Measurements from ENCODE around the gene ST6GALNAC3. TPM values are rescaled to one million over a fixed set of nuclear protein-coding genes. Genes with fewer than 3 reads are reported as not detected.
"Not testable (repeated sequence)": the region's sequence is repeated elsewhere in the genome, so short reads cannot be mapped to it uniquely, and the experiment has no call there.

The ST6GALNAC3 gene
- total RNA-seq, 1 experiment from 2014 or later, result 0.03 TPM

DNA sequence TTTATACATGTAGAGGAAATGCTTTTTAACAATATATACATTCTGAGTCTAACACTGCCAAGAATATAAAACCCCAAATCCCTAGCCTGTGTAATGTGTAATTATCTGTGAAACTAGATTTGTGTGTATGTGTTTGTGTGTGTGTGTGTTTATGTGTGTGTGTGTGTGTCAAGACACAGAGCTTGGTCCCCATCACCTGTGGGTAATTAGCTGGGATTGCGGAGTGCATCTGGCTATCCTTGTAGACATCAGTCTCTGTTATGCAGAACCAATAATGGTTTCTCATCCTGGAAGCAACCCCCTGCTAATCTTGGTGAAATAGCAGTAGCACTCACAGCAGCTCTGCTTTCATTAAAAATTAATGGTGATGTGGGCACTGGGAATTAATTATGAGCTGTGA is 26.3 kb upstream of the ST6GALNAC3 start:
- H3K4me1 ChIP-seq (ENCODE audit: control insufficient read depth, insufficient read depth, low read length), result no peaks in the 10 kb centered on the region
- ATAC-seq, result no peak
- no peak overlapping the region for H3K27ac ChIP-seq (ENCODE audit: low read length)

DNA sequence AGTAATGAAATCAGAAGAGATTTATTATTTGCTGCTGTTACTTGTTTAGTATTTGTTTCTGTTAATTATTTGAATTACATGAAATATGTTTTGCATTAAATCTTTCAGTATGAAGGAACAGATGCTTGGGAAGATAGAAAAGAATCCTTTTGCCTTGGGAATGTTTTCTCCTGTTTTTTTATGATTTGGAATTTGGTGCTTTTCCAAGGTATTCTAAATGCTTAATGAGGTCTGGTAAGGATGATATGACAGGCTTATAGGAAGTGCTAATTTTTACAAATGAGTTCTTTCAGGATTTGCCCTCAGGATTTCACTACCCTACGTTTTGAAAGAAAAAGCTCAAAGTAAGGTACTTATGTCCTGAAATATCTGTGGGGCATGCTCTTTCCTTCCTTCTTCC is 25.6 kb upstream of the ST6GALNAC3 start:
- BruUV-seq (replicated peaks), result no TSS peak
- no peaks in the 10 kb centered on the region for H3K36me3 ChIP-seq (ENCODE audit: control insufficient read depth, insufficient read depth, low read length)
- H3K4me3 ChIP-seq (ENCODE audit: low read depth in 2 of 2, low read length in 2 of 2), result no peak overlapping the region
- DNase-seq (ENCODE audit: low read depth, low spot score), result no peak
- no peak for ATAC-seq
- H3K4me1 ChIP-seq (ENCODE audit: control insufficient read depth, insufficient read depth, low read length), result no peaks in the 10 kb centered on the region
- no peaks in the 10 kb centered on the region; the same call in 1 of the 2 replicates for H3K27me3 ChIP-seq (ENCODE audit: control insufficient read depth, insufficient read depth, low read length)
- intact Hi-C loops (cut with micrococcal nuclease; ENCODE audit: unreplicated experiment), result no loop called here
- TF ChIP-seq, protein P1, sequence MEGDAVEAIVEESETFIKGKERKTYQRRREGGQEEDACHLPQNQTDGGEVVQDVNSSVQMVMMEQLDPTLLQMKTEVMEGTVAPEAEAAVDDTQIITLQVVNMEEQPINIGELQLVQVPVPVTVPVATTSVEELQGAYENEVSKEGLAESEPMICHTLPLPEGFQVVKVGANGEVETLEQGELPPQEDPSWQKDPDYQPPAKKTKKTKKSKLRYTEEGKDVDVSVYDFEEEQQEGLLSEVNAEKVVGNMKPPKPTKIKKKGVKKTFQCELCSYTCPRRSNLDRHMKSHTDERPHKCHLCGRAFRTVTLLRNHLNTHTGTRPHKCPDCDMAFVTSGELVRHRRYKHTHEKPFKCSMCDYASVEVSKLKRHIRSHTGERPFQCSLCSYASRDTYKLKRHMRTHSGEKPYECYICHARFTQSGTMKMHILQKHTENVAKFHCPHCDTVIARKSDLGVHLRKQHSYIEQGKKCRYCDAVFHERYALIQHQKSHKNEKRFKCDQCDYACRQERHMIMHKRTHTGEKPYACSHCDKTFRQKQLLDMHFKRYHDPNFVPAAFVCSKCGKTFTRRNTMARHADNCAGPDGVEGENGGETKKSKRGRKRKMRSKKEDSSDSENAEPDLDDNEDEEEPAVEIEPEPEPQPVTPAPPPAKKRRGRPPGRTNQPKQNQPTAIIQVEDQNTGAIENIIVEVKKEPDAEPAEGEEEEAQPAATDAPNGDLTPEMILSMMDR (IDR thresholded peaks at IDR 0.05), result no peak
- no peak overlapping the region for H3K27ac ChIP-seq (ENCODE audit: low read length)
- in situ Hi-C loops (cut with HindIII; ENCODE audit: low pct_unique_long_range_greater_than_20kb, low sequenced_read_pairs), result no loop called here
- ChIA-PET POLR2A (no interaction called here), CTCF (no interaction called here)
- H3K9me3 ChIP-seq (ENCODE audit: control insufficient read depth, insufficient read depth, low read depth, low read length), result no peaks in the 10 kb centered on the region

More for the DNA sequence above, 26.3 kb upstream of the ST6GALNAC3 start:
- no peak for DNase-seq (ENCODE audit: low read depth, low spot score)
- BruUV-seq (replicated peaks), result no TSS peak
- Histone ChIP-seq H3K4me3 (ENCODE audit: low read depth in 2 of 2, low read length in 2 of 2) (no peak overlapping the region), H3K36me3 (ENCODE audit: control insufficient read depth, insufficient read depth, low read length) (no peaks in the 10 kb centered on the region), H3K27me3 (ENCODE audit: control insufficient read depth, insufficient read depth, low read length) (no peaks in the 10 kb centered on the region; the same call in 1 of the 2 replicates), H3K9me3 (ENCODE audit: control insufficient read depth, insufficient read depth, low read depth, low read length) (no peaks in the 10 kb centered on the region)
- CTCF ChIA-PET, result no interaction called here
- in situ Hi-C loops (cut with HindIII; ENCODE audit: low pct_unique_long_range_greater_than_20kb, low sequenced_read_pairs) (no loop called here), intact Hi-C loops (cut with micrococcal nuclease; ENCODE audit: unreplicated experiment) (no loop called here)
- TF ChIP-seq, protein P2, sequence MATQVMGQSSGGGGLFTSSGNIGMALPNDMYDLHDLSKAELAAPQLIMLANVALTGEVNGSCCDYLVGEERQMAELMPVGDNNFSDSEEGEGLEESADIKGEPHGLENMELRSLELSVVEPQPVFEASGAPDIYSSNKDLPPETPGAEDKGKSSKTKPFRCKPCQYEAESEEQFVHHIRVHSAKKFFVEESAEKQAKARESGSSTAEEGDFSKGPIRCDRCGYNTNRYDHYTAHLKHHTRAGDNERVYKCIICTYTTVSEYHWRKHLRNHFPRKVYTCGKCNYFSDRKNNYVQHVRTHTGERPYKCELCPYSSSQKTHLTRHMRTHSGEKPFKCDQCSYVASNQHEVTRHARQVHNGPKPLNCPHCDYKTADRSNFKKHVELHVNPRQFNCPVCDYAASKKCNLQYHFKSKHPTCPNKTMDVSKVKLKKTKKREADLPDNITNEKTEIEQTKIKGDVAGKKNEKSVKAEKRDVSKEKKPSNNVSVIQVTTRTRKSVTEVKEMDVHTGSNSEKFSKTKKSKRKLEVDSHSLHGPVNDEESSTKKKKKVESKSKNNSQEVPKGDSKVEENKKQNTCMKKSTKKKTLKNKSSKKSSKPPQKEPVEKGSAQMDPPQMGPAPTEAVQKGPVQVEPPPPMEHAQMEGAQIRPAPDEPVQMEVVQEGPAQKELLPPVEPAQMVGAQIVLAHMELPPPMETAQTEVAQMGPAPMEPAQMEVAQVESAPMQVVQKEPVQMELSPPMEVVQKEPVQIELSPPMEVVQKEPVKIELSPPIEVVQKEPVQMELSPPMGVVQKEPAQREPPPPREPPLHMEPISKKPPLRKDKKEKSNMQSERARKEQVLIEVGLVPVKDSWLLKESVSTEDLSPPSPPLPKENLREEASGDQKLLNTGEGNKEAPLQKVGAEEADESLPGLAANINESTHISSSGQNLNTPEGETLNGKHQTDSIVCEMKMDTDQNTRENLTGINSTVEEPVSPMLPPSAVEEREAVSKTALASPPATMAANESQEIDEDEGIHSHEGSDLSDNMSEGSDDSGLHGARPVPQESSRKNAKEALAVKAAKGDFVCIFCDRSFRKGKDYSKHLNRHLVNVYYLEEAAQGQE (IDR thresholded peaks at IDR 0.05; ENCODE audit: insufficient read depth in 1 of 2, low read depth in 2 of 2, low read length in 1 of 2), result no peak
- POLR2A ChIA-PET, result no interaction called here

DNA sequence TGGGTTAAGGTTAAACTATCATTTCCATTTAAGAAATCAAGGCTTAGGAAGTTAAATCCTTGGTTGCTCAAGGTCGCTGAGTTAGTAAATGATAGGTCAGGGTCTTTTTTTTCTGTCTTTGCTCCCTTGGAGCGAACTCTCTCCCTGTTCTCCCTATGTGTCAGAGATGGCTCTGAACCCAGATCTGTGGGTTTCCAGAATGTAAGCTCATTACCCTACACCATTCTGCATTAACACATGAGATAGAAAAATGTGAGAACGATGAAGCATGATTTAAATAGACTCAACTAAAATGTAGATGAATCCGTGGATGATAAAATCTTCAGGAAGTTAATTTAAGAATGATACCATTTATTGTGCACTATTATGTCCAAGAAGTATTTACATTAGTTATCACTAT is 25.0 kb upstream of the ST6GALNAC3 start:
- ATAC-seq (no peak), DNase-seq (ENCODE audit: low read depth, low spot score) (no peak)
- ChIA-PET POLR2A (no interaction called here), CTCF (no interaction called here)
- in situ Hi-C loops (cut with HindIII; ENCODE audit: low pct_unique_long_range_greater_than_20kb, low sequenced_read_pairs), result no loop called here
- no TSS peak for BruUV-seq (replicated peaks)
- Histone ChIP-seq H3K27me3 (ENCODE audit: control insufficient read depth, insufficient read depth, low read length) (no peaks in the 10 kb centered on the region; the same call in 1 of the 2 replicates), H3K27ac (ENCODE audit: low read length) (no peak overlapping the region), H3K4me3 (ENCODE audit: low read depth in 2 of 2, low read length in 2 of 2) (no peak overlapping the region), H3K36me3 (ENCODE audit: control insufficient read depth, insufficient read depth, low read length) (no peaks in the 10 kb centered on the region), H3K9me3 (ENCODE audit: control insufficient read depth, insufficient read depth, low read depth, low read length) (no peaks in the 10 kb centered on the region), H3K4me1 (ENCODE audit: control insufficient read depth, insufficient read depth, low read length) (no peaks in the 10 kb centered on the region)
- TF ChIP-seq SIN3A (IDR thresholded peaks at IDR 0.05; ENCODE audit: borderline replicate concordance, insufficient read depth, low read depth, low read length) (no peak), POLR2AphosphoS5 (IDR thresholded peaks at IDR 0.05; ENCODE audit: low read depth, low read length) (no peak)
- TF ChIP-seq, protein P1 (IDR thresholded peaks at IDR 0.05), result no peak
- TF ChIP-seq, protein P2 (IDR thresholded peaks at IDR 0.05; ENCODE audit: insufficient read depth in 1 of 2, low read depth in 2 of 2, low read length in 1 of 2), result no peak
- intact Hi-C loops (cut with micrococcal nuclease; ENCODE audit: unreplicated experiment), result no loop called here

DNA sequence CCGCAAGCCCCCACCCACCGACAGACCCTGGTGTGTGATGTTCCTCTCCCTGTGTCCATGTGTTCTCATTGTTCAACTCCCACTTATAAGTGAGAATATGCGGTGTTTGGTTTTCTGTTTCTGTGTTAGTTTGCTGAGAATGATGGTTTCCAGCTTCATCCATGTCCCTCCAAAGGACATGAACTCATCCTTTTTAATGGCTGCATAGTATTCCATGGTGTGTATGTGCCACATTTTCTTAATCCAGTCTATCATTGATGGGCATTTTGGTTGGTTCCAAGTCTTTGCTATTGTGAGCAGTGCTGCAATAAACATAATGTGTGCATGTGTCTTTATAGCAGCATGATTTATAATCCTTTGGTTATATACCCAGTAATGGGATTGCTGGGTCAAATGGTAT is 24.5 kb upstream of the ST6GALNAC3 start:
- DNase-seq (ENCODE audit: low read depth, low spot score); H3K9me3 ChIP-seq (ENCODE audit: control insufficient read depth, insufficient read depth, low read depth, low read length); H3K36me3 ChIP-seq (ENCODE audit: control insufficient read depth, insufficient read depth, low read length); in situ Hi-C loops (cut with HindIII; ENCODE audit: low pct_unique_long_range_greater_than_20kb, low sequenced_read_pairs); ATAC-seq; H3K27ac ChIP-seq (ENCODE audit: low read length); BruUV-seq (replicated peaks); H3K27me3 ChIP-seq (ENCODE audit: control insufficient read depth, insufficient read depth, low read length); H3K4me1 ChIP-seq (ENCODE audit: control insufficient read depth, insufficient read depth, low read length); intact Hi-C loops (cut with micrococcal nuclease; ENCODE audit: unreplicated experiment); H3K4me3 ChIP-seq (ENCODE audit: low read depth in 2 of 2, low read length in 2 of 2); POLR2A ChIA-PET; CTCF ChIA-PET: not testable (repeated sequence)
